Gastrocnemius medialis (tissue), 4 donors: ENCODE data around the gene MYO1F.

Experiments
- POLR2A ChIP-seq, 2 donors: fragments of 450-650 bp; IDR thresholded peaks; one replicate each; pipeline ENCODE4 v1.6.1; 2017; ENCODE audit warnings: antibody characterized with exemption in 2 of 2, mild to moderate bottlenecking in 2 of 2, moderate library complexity in 2 of 2
- TF ChIP-seq, protein P1 (sequence below), 5 experiments: fragments of 450-650 bp in 3 of 5; fragments of 200-600 bp in 2 of 5; sonication (generic) in 2 of 5; IDR thresholded peaks in 4 of 5; conservative IDR thresholded peaks in 1 of 5; 1 replicate in 4 of 5; 2 replicates in 1 of 5; pipeline ENCODE4 v1.5.1; 2016 to 2019; ENCODE audit warnings: antibody characterized with exemption in 5 of 5, mild to moderate bottlenecking in 3 of 5, moderate library complexity in 3 of 5

DNA sequence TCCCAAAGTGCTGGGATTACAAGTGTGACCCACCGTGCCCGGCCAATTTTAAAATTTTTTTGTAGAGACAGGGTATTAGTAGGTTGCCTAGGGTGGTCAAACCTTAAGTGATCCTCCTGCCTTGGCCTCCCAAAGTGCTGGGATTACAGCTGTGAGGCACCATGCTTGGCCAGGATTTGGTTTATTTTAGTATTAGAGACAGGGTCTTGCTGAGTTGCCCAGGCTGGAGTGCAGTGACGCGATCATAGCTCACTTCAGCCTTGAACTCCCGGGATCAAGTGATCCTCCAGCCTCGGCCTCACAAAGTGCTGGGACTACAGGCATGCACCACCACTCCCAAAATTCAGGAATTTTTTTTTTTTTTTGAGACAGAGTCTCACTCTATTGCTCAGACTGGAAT, 57.9 kb downstream of the MYO1F start:
- TF ChIP-seq, protein P1, sequence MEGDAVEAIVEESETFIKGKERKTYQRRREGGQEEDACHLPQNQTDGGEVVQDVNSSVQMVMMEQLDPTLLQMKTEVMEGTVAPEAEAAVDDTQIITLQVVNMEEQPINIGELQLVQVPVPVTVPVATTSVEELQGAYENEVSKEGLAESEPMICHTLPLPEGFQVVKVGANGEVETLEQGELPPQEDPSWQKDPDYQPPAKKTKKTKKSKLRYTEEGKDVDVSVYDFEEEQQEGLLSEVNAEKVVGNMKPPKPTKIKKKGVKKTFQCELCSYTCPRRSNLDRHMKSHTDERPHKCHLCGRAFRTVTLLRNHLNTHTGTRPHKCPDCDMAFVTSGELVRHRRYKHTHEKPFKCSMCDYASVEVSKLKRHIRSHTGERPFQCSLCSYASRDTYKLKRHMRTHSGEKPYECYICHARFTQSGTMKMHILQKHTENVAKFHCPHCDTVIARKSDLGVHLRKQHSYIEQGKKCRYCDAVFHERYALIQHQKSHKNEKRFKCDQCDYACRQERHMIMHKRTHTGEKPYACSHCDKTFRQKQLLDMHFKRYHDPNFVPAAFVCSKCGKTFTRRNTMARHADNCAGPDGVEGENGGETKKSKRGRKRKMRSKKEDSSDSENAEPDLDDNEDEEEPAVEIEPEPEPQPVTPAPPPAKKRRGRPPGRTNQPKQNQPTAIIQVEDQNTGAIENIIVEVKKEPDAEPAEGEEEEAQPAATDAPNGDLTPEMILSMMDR (IDR thresholded peaks at IDR 0.05 in 4 of 5, conservative IDR thresholded peaks at IDR 0.05 in 1 of 5) = no peak
- no peak for TF ChIP-seq POLR2A (IDR thresholded peaks at IDR 0.05)
